HepG2 (cell line): ENCODE results near the gene CYBC1. TPM values are rescaled to one million over a fixed set of nuclear protein-coding genes. Genes with fewer than 3 reads are reported as not detected.

Experiments
- ARNTL ChIP-seq: sonication (generic); formaldehyde crosslinking; IDR thresholded peaks from 2 replicates; pipeline ENCODE4 v1.4.0; 2020; ENCODE audit warnings: mild to moderate bottlenecking, missing genetic modification reagents
- CC2D1A ChIP-seq: sonication (generic); formaldehyde crosslinking; IDR thresholded peaks from 2 replicates; pipeline ENCODE4 v1.8.1; 2023; ENCODE audit warnings: mild to moderate bottlenecking, missing genetic modification reagents
- CENPT ChIP-seq: sonication (generic); formaldehyde crosslinking; IDR thresholded peaks from 2 replicates; pipeline ENCODE4 v1.8.0; 2022; ENCODE audit warnings: low read depth, mild to moderate bottlenecking, moderate library complexity, missing genetic modification reagents
- ETV5 ChIP-seq: IDR thresholded peaks from 2 replicates; pipeline ENCODE4 v1.6.1; 2018; ENCODE audit warnings: missing biosample characterization, missing genetic modification reagents, inconsistent platforms, borderline replicate concordance
- FOXC1 ChIP-seq: sonication (generic); formaldehyde crosslinking; IDR thresholded peaks from 2 replicates; pipeline ENCODE4 v1.8.0; 2022; ENCODE audit warnings: mild to moderate bottlenecking, missing genetic modification reagents, borderline replicate concordance
- HMGA1 ChIP-seq: sonication (generic); formaldehyde crosslinking; conservative IDR thresholded peaks from 2 replicates; pipeline ENCODE4 v1.4.0; 2020; ENCODE audit warnings: missing genetic modification reagents
- HMGXB4 ChIP-seq, 2 experiments: sonication (generic) in 1 of 2; formaldehyde crosslinking in 1 of 2; IDR thresholded peaks; 2 replicates each; pipeline versions ENCODE4 v1.4.0 to v1.6.1; 2018 to 2020; ENCODE audit warnings: missing genetic modification reagents in 2 of 2, borderline replicate concordance in 1 of 2, low read depth in 1 of 2, mild to moderate bottlenecking in 1 of 2, missing biosample characterization in 1 of 2
- KDM3A ChIP-seq: IDR thresholded peaks from 2 replicates; pipeline ENCODE4 v1.6.1; 2018; ENCODE audit warnings: low read depth, missing compliant biosample characterization
- KLF16 ChIP-seq, 2 experiments: sonication (generic) in 1 of 2; formaldehyde crosslinking in 1 of 2; IDR thresholded peaks; 2 replicates each; pipeline versions ENCODE4 v1.6.1 to v1.8.0; 2016 to 2023; ENCODE audit warnings: missing genetic modification reagents in 2 of 2, missing compliant biosample characterization in 1 of 2
- MXD3 ChIP-seq: IDR thresholded peaks from 2 replicates; pipeline ENCODE4 v1.6.1; 2016; ENCODE audit warnings: mild to moderate bottlenecking, missing biosample characterization, missing genetic modification reagents
- NFYC ChIP-seq: IDR thresholded peaks from 2 replicates; pipeline ENCODE4 v1.6.1; 2016; ENCODE audit warnings: missing genetic modification reagents, missing compliant biosample characterization
- RBM22 ChIP-seq: fragments of 200-400 bp; formaldehyde crosslinking; optimal IDR thresholded peaks from 2 replicates; pipeline ENCODE3; 2017; ENCODE audit warnings: mild to moderate bottlenecking, low read length, moderate library complexity
- REL ChIP-seq: sonication (generic); formaldehyde crosslinking; conservative IDR thresholded peaks from 2 replicates; pipeline ENCODE4 v1.8.0; 2022; ENCODE audit warnings: mild to moderate bottlenecking, missing genetic modification reagents, moderate library complexity
- ZBTB20 ChIP-seq: sonication (generic); formaldehyde crosslinking; IDR thresholded peaks from 2 replicates; pipeline ENCODE4 v1.8.1; 2023; ENCODE audit warnings: missing genetic modification reagents, low read depth, mild to moderate bottlenecking, borderline replicate concordance
- ZFX ChIP-seq: sonication (generic); formaldehyde crosslinking; IDR thresholded peaks from 2 replicates; pipeline ENCODE4 v1.4.0; 2020; ENCODE audit warnings: mild to moderate bottlenecking, low read depth, missing genetic modification reagents, moderate library complexity
- ZNF12 ChIP-seq: sonication (generic); formaldehyde crosslinking; IDR thresholded peaks from 2 replicates; pipeline ENCODE4 v1.5.0; 2020; ENCODE audit warnings: missing genetic modification reagents
- ZNF17 ChIP-seq: sonication (generic); formaldehyde crosslinking; IDR thresholded peaks from 2 replicates; pipeline ENCODE4 v1.5.0; 2020; ENCODE audit warnings: mild to moderate bottlenecking, missing genetic modification reagents
- ZNF354B ChIP-seq: sonication (generic); formaldehyde crosslinking; IDR thresholded peaks from 2 replicates; pipeline ENCODE4 v1.8.0; 2022; ENCODE audit warnings: mild to moderate bottlenecking, missing genetic modification reagents
- ZNF562 ChIP-seq: sonication (generic); formaldehyde crosslinking; IDR thresholded peaks from 2 replicates; pipeline ENCODE4 v1.8.0; 2022; ENCODE audit warnings: missing genetic modification reagents, borderline replicate concordance
- ZNF577 ChIP-seq: sonication (generic); formaldehyde crosslinking; IDR thresholded peaks from 2 replicates; pipeline ENCODE4 v1.4.0; 2020; ENCODE audit warnings: mild to moderate bottlenecking, low read depth, missing genetic modification reagents, borderline replicate concordance
- ZNF747 ChIP-seq: sonication (generic); formaldehyde crosslinking; IDR thresholded peaks from 2 replicates; pipeline ENCODE4 v1.8.1; 2023; ENCODE audit warnings: missing genetic modification reagents, mild to moderate bottlenecking, borderline replicate concordance
- ZNF780A ChIP-seq: sonication (generic); formaldehyde crosslinking; IDR thresholded peaks from 2 replicates; pipeline ENCODE4 v1.8.0; 2022; ENCODE audit warnings: mild to moderate bottlenecking, missing genetic modification reagents, moderate library complexity
- ZNF781 ChIP-seq: sonication (generic); formaldehyde crosslinking; IDR thresholded peaks from 2 replicates; pipeline ENCODE4 v1.5.1; 2020; ENCODE audit warnings: borderline replicate concordance, mild to moderate bottlenecking, missing genetic modification reagents; ENCODE audit errors: not compliant biosample characterization
- ZNF782 ChIP-seq: sonication (generic); formaldehyde crosslinking; IDR thresholded peaks from 2 replicates; pipeline ENCODE4 v1.4.0; 2020; ENCODE audit warnings: missing genetic modification reagents, mild to moderate bottlenecking, borderline replicate concordance
- ZNF800 ChIP-seq: sonication (generic); formaldehyde crosslinking; IDR thresholded peaks from 2 replicates; pipeline ENCODE4 v1.4.0; 2020; ENCODE audit warnings: missing genetic modification reagents
- polyA plus RNA-seq, 8 experiments: library from polyadenylated mRNA; depleted of rRNA in 3 of 8; stranded (reverse) in 7 of 8; unstranded in 1 of 8; fragments of >200 nt; fragmentation: Illumina TruSeq in 4 of 8; extraction: Trizol in 4 of 8; gene quantifications; 2 replicates each; pipeline versions ENCODE4 v1.2.1 to v1.2.3, GENCODE V29; 2011 to 2016; ENCODE audit warnings: low read depth in 4 of 8, missing spikeins in 1 of 8, mixed read lengths in 1 of 8; ENCODE audit not compliant: insufficient read depth in 1 of 8
- total RNA-seq, 5 experiments: library from RNA; depleted of rRNA; stranded (reverse); fragments of >200 nt; fragmentation: Illumina TruSeq; extraction: Trizol; gene quantifications; 2 replicates each; pipeline ENCODE4 v1.2.3, GENCODE V29; 2016; ENCODE audit warnings: low read depth in 1 of 5

CYBC1 gene
- total and polyA plus RNA-seq, 2 of the 13 experiments (the other 11 are each of a cell fraction or from before 2014, with no cell fraction given) = 43.4 to 44.1 TPM

- TF ChIP-seq ZNF12 (no peak), ETV5 (CRISPR knock-in tag) (no peak), ZNF782 (CRISPR knock-in tag) (no peak), ZNF781 (no peak), RBM22 (no peak), ZNF17 (CRISPR knock-in tag) (no peak), KDM3A (CRISPR knock-in tag) (no peak), ZNF780A (CRISPR knock-in tag) (no peak), ZNF562 (CRISPR knock-in tag) (no peak), ARNTL (CRISPR knock-in tag) (no peak), HMGXB4 (CRISPR knock-in tag; IDR thresholded peaks at IDR 0.05; ENCODE audit: borderline replicate concordance in 1 of 2, low read depth in 1 of 2) (no peak), ZNF577 (CRISPR knock-in tag) (no peak), CC2D1A (CRISPR knock-in tag) (no peak), ZBTB20 (CRISPR knock-in tag) (no peak; the same call in 1 of the 2 replicates), ZNF747 (CRISPR knock-in tag) (no peak), ZNF354B (CRISPR knock-in tag) (no peak), FOXC1 (CRISPR knock-in tag) (no peak), NFYC (CRISPR knock-in tag) (no peak), ZFX (CRISPR knock-in tag) (peak; percentile 46; the same call in 1 of the 2 replicates), KLF16 (CRISPR knock-in tag; IDR thresholded peaks at IDR 0.05) (no peak), CENPT (CRISPR knock-in tag) (no peak), MXD3 (CRISPR knock-in tag) (no peak), REL (CRISPR knock-in tag) (no peak), HMGA1 (CRISPR knock-in tag) (no peak), ZNF800 (CRISPR knock-in tag) (no peak)
Measured at GRCh38 chr17:82412535-82413520, 37.7 kb downstream of the CYBC1 start (continued).
